Ishikawa (cell line): Measurements from ENCODE around the gene ARHGAP21.

Experiments
- CEBPB ChIP-seq: IDR thresholded peaks from 2 replicates; pipeline ENCODE4 v1.6.1; 2012
- CREB1 ChIP-seq: IDR thresholded peaks from 2 replicates; pipeline ENCODE4 v1.6.1; 2012; ENCODE audit warnings: low read depth
- EGR1 ChIP-seq: IDR thresholded peaks from 2 replicates; pipeline ENCODE4 v1.6.1; 2012
- EP300 ChIP-seq: IDR thresholded peaks from 2 replicates; pipeline ENCODE4 v1.6.1; 2012; ENCODE audit warnings: borderline replicate concordance
- FOXM1 ChIP-seq: IDR thresholded peaks from 2 replicates; pipeline ENCODE4 v1.6.1; 2012; ENCODE audit warnings: low read depth, borderline replicate concordance
- MAX ChIP-seq: IDR thresholded peaks from 2 replicates; pipeline ENCODE4 v1.6.1; 2012
- NFIC ChIP-seq: IDR thresholded peaks from 2 replicates; pipeline ENCODE4 v1.6.1; 2012
- RAD21 ChIP-seq: IDR thresholded peaks from 2 replicates; pipeline ENCODE4 v1.6.1; 2012; ENCODE audit warnings: low read depth
- REST ChIP-seq: IDR thresholded peaks from 2 replicates; pipeline ENCODE4 v1.6.1; 2012; ENCODE audit warnings: low read depth, mild to moderate bottlenecking
- TAF1 ChIP-seq: IDR thresholded peaks from 2 replicates; pipeline ENCODE4 v1.6.1; 2012; ENCODE audit warnings: low read depth, mild to moderate bottlenecking
- TCF12 ChIP-seq: IDR thresholded peaks from 2 replicates; pipeline ENCODE4 v1.6.1; 2012; ENCODE audit warnings: low read depth
- TEAD4 ChIP-seq: IDR thresholded peaks from 2 replicates; pipeline ENCODE4 v1.6.1; 2012
- USF1 ChIP-seq: IDR thresholded peaks from 2 replicates; pipeline ENCODE4 v1.6.1; 2012
- YY1 ChIP-seq: IDR thresholded peaks from 2 replicates; pipeline ENCODE4 v1.6.1; 2012; ENCODE audit warnings: low read depth
- ZBTB7A ChIP-seq: IDR thresholded peaks from 2 replicates; pipeline ENCODE4 v1.6.1; 2012; ENCODE audit warnings: low read depth

ARHGAP21 gene

GRCh38 chr10:24569330-24569796 is 154.3 kb downstream of the ARHGAP21 start:
- TF ChIP-seq ZBTB7A (no peak), MAX (no peak), RAD21 (no peak), CEBPB (no peak), TEAD4 (no peak), TCF12 (no peak), YY1 (no peak)

- no peak for TF ChIP-seq NFIC
- TF ChIP-seq MAX: no peak
- no peak for TF ChIP-seq ZBTB7A
- TF ChIP-seq TAF1: no peak
Measured at GRCh38 chr10:24568042-24568441, 155.6 kb downstream of the ARHGAP21 start.

- no peak for TF ChIP-seq NFIC
Measured at GRCh38 chr10:24561453-24561852, 162.2 kb downstream of the ARHGAP21 start.

DNA sequence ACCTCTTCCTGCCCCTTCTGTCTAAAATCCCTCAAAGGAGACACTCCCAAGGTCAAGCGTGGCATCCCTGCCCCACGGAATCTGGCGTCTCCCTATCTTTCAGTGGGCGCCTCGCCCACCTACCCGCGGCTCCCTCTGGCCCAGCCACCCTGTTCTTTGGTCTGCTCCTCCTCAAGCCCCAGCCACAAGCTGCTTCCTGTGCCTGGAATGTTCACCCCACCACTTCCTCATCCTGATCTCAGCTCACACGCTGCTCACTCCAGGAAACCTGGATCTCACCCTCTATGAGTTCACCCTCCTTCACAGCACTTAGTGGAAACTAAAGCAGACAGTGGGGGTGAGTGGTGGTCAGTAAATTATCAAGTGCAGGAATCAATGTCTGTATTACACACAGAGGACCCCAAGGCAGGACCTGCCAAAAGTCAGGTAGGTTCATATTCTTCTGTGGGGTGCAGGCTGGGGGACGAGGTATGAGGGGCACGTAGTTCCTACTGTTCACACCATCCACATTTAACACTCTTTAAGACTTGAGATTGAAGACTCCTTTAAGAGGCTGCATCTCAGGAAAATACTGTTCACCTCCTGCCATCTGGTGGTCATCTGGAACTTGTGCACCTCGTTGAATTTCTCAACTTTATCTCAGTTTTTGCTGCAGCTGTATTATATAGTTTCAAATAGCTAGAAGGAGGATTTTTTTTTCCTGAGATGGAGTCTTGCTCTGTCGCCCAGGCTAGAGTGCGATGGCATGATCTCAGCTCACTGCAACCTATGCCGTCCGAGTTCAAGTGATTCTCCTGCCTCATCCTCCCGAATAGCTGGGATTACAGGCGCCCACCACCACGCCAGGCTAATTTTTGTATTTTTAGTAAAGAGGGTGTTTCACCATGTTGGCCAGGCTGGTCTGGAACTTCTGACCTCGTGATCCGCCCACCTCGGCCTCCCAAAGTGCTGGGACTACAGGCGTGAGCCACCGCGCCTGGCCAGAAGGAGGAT is 166.6 kb downstream of the ARHGAP21 start:
- TF ChIP-seq TEAD4: no peak
- peak; percentile 85 for TF ChIP-seq RAD21

- no peak for TF ChIP-seq FOXM1
- no peak for TF ChIP-seq EGR1
- no peak for TF ChIP-seq REST
- TF ChIP-seq CEBPB: no peak
- no peak for TF ChIP-seq YY1
- TF ChIP-seq TCF12: no peak
- no peak for TF ChIP-seq CREB1
- TF ChIP-seq MAX: no peak
- TF ChIP-seq EP300: no peak
- no peak for TF ChIP-seq RAD21
- no peak for TF ChIP-seq NFIC
- TF ChIP-seq TEAD4: no peak
- TF ChIP-seq TAF1: no peak
- TF ChIP-seq ZBTB7A: no peak
- TF ChIP-seq USF1: no peak
Measured at GRCh38 chr10:24556126-24556749, 167.4 kb downstream of the ARHGAP21 start.

- TF ChIP-seq YY1 (no peak), EGR1 (no peak), ZBTB7A (no peak), REST (no peak), USF1 (no peak), CEBPB (no peak), TAF1 (no peak), TCF12 (no peak), FOXM1 (no peak), EP300 (no peak), RAD21 (no peak), NFIC (no peak), CREB1 (no peak), MAX (no peak), TEAD4 (no peak)
Measured at GRCh38 chr10:24554036-24554435, 169.7 kb downstream of the ARHGAP21 start.
